HepG2 (cell line): ENCODE results near the gene RNF123. TPM values are rescaled to one million over a fixed set of nuclear protein-coding genes. Genes with fewer than 3 reads are reported as not detected.
A peak's percentile ranks its signal among the peaks of the same experiment; 100 is the strongest.

Experiments
- ATAC-seq: fragments of 200-7000 bp; cut with Tn5 transposase; 3 replicates; pipeline ENCODE4 v1.9.1; 2020; ENCODE audit warnings: mild to moderate bottlenecking, moderate library complexity
- BruUV-seq: library from RNA; stranded (reverse); fragments of 400-500 nt; replicated peaks from 2 replicates; lab custom pipeline; 2021; lab: Mats Ljungman, UMichigan
- CTCF ChIA-PET: fragments of 300-600 bp; formaldehyde crosslinking; extraction: SDS; loops from one replicate; lab custom pipeline; 2021; ENCODE audit warnings: low total read pairs, inconsistent platforms, low intra/inter-chr PET ratio; lab: Yijun Ruan, JAX
- POLR2A ChIA-PET: fragments of 350-600 bp; sonication (Branson Sonifier 250); formaldehyde crosslinking; loops from one replicate; lab custom pipeline; 2020; ENCODE audit warnings: antibody characterized with exemption, inconsistent platforms; lab: Yijun Ruan, JAX
- DNase-seq: peaks from one replicate; pipeline ENCODE4 v3.0.0-alpha.2; 2015; ENCODE audit warnings: low spot score
- FAIRE-seq: peaks from 3 replicates; lab custom pipeline; 2011; peaks lifted over from hg19 to GRCh38; lab: Jason Lieb, UNC
- H2AFZ ChIP-seq: one replicate; pipeline ENCODE4 v1.6.1; 2011; ENCODE audit warnings: low read length, inconsistent platforms
- H3K27ac ChIP-seq: fragments of 300-600 bp; 3 replicates; pipeline ENCODE4 v1.8.0; 2011; ENCODE audit warnings: mixed run types, mild to moderate bottlenecking, mixed read lengths, low read length, inconsistent platforms; ENCODE audit not compliant: insufficient read depth; ENCODE audit errors: extremely low read length
- H3K27me3 ChIP-seq, 2 experiments: fragments of 200-600 bp in 1 of 2; 2 replicates in 1 of 2; 3 replicates in 1 of 2; pipeline versions ENCODE4 v1.6.0 to v1.8.0; 2011; ENCODE audit warnings: low read length in 2 of 2, mild to moderate bottlenecking in 2 of 2, moderate library complexity in 2 of 2, inconsistent platforms in 1 of 2; ENCODE audit not compliant: insufficient read depth in 2 of 2, control insufficient read depth in 1 of 2
- H3K36me3 ChIP-seq, 2 experiments: fragments of 200-600 bp in 1 of 2; replicated peaks in 1 of 2; 2 replicates in 1 of 2; 3 replicates in 1 of 2; pipeline versions ENCODE4 v1.5.1 to v1.8.0; 2011; ENCODE audit warnings: low read length in 2 of 2, inconsistent platforms in 1 of 2; ENCODE audit not compliant: insufficient read depth in 2 of 2, control insufficient read depth in 1 of 2
- H3K4me1 ChIP-seq: 2 replicates; pipeline ENCODE4 v1.5.1; 2012; ENCODE audit warnings: low read length, inconsistent platforms; ENCODE audit not compliant: insufficient read depth
- H3K4me2 ChIP-seq: 2 replicates; pipeline ENCODE4 v1.6.0; 2011; ENCODE audit warnings: low read depth, low read length, inconsistent platforms
- H3K4me3 ChIP-seq, 3 experiments: fragments of 200-600 bp in 1 of 3; sonication (generic), shearing (Covaris generic) in 1 of 3; replicated peaks in 1 of 3; 2 replicates each; pipeline ENCODE4 v1.5.1; 2011 to 2016; ENCODE audit warnings: low read length in 3 of 3, inconsistent platforms in 2 of 3, low read depth in 2 of 3, mild to moderate bottlenecking in 2 of 3, control low read depth in 1 of 3, mixed read lengths in 1 of 3; ENCODE audit not compliant: insufficient read depth in 1 of 3
- H3K79me2 ChIP-seq: one replicate; pipeline ENCODE4 v1.6.1; 2011; ENCODE audit warnings: low read length, inconsistent platforms; ENCODE audit not compliant: insufficient read depth
- H3K9ac ChIP-seq: 2 replicates; pipeline ENCODE4 v1.6.0; 2011; ENCODE audit warnings: mild to moderate bottlenecking, low read depth, low read length, inconsistent platforms; ENCODE audit not compliant: insufficient read depth
- H3K9me3 ChIP-seq: 2 replicates; pipeline ENCODE4 v1.5.1; 2012; ENCODE audit warnings: mild to moderate bottlenecking, low read length
- H4K20me1 ChIP-seq: 2 replicates; pipeline ENCODE4 v1.6.0; 2011; ENCODE audit warnings: inconsistent platforms, mild to moderate bottlenecking, low read length, moderate library complexity; ENCODE audit not compliant: insufficient read depth
- ARID2 ChIP-seq: sonication (generic); formaldehyde crosslinking; IDR thresholded peaks from 2 replicates; pipeline ENCODE4 v1.8.1; 2022; ENCODE audit warnings: mild to moderate bottlenecking, missing genetic modification reagents, borderline replicate concordance
- POLR2A ChIP-seq, 2 experiments: IDR thresholded peaks; 2 replicates each; pipeline ENCODE4 v1.6.1; 2011; ENCODE audit warnings: low read depth in 2 of 2, low read length in 2 of 2, mild to moderate bottlenecking in 1 of 2, moderate library complexity in 1 of 2; ENCODE audit not compliant: insufficient read depth in 1 of 2
- WGBS: methylation state at CpG from one replicate; pipeline ENCODE4 v1.1.6; 2017; ENCODE audit warnings: low lambda C conversion rate; 5-methylcytosine and 5-hydroxymethylcytosine counted together
- in situ Hi-C: cut with HindIII; loops from 2 replicates; pipeline ENCODE4 v1.10.0; 2017; ENCODE audit warnings: low pct_unique_long_range_greater_than_20kb; ENCODE audit not compliant: extremely low pct_ligation_motif_present
- intact Hi-C: fragments of 100-400 bp; cut with micrococcal nuclease; formaldehyde crosslinking; loops from one replicate; pipeline ENCODE4 v1.10.0; 2022; ENCODE audit not compliant: unreplicated experiment
- polyA plus RNA-seq, 8 experiments: library from polyadenylated mRNA; depleted of rRNA in 3 of 8; stranded (reverse) in 7 of 8; unstranded in 1 of 8; fragments of >200 nt; fragmentation: Illumina TruSeq in 4 of 8; extraction: Trizol in 4 of 8; gene quantifications; 2 replicates each; pipeline versions ENCODE4 v1.2.1 to v1.2.3, GENCODE V29; 2011 to 2016; ENCODE audit warnings: low read depth in 4 of 8, missing spikeins in 1 of 8, mixed read lengths in 1 of 8; ENCODE audit not compliant: insufficient read depth in 1 of 8
- total RNA-seq, 5 experiments: library from RNA; depleted of rRNA; stranded (reverse); fragments of >200 nt; fragmentation: Illumina TruSeq; extraction: Trizol; gene quantifications; 2 replicates each; pipeline ENCODE4 v1.2.3, GENCODE V29; 2016; ENCODE audit warnings: low read depth in 1 of 5
- TF ChIP-seq, protein P1 (sequence below): sonication (generic); formaldehyde crosslinking; IDR thresholded peaks from 2 replicates; pipeline ENCODE4 v1.8.0; 2022; ENCODE audit warnings: mild to moderate bottlenecking, missing genetic modification reagents, moderate library complexity
- TF ChIP-seq, protein P2 (sequence below), 2 experiments: IDR thresholded peaks; 2 replicates each; pipeline ENCODE4 v1.6.1; 2011 to 2012; ENCODE audit warnings: low read length in 2 of 2, borderline replicate concordance in 1 of 2, low read depth in 1 of 2, mild to moderate bottlenecking in 1 of 2, moderate library complexity in 1 of 2

Gene RNF123
- total and polyA plus RNA-seq, 2 of the 13 experiments (the other 11 are each of a cell fraction or from before 2014, with no cell fraction given) = 29.9 to 82.2 TPM

- H3K4me1 ChIP-seq = no peaks in the 10 kb centered on the region
- FAIRE-seq (no peak), DNase-seq (no peak), ATAC-seq (no peak)
- no peak overlapping the region for H2AFZ ChIP-seq
- H3K79me2 ChIP-seq = no peaks in the 10 kb centered on the region
- BruUV-seq = no TSS peak
- peaks cover 38 to 73% of the 10 kb centered on the region in 2 experiments for H3K36me3 ChIP-seq
- in situ Hi-C loops = loop anchor here (5.0 kb wide), 2 partner anchors 137 to 207 kb away; no protein-coding TSS in a partner anchor
- no peaks in the 10 kb centered on the region for H4K20me1 ChIP-seq
- intact Hi-C loops = no loop called here
- no peaks in the 10 kb centered on the region for H3K27me3 ChIP-seq
- H3K4me2 ChIP-seq = no peak overlapping the region
- H3K9me3 ChIP-seq = no peaks in the 10 kb centered on the region
- ChIA-PET CTCF (no interaction called here), POLR2A (no interaction called here)
- no peak overlapping the region for H3K27ac ChIP-seq
- H3K4me3 ChIP-seq = no peak overlapping the region
- TF ChIP-seq POLR2A (IDR thresholded peaks at IDR 0.05; ENCODE audit: insufficient read depth in 1 of 2, low read depth in 2 of 2, low read length in 2 of 2) (peak in 1 of 2 experiments; percentile 33; a peak in 1 of 4 replicates), ARID2 (CRISPR knock-in tag) (no peak)
- TF ChIP-seq, protein P1, sequence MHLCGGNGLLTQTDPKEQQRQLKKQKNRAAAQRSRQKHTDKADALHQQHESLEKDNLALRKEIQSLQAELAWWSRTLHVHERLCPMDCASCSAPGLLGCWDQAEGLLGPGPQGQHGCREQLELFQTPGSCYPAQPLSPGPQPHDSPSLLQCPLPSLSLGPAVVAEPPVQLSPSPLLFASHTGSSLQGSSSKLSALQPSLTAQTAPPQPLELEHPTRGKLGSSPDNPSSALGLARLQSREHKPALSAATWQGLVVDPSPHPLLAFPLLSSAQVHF (CRISPR knock-in tag) = no peak
- TF ChIP-seq, protein P2, sequence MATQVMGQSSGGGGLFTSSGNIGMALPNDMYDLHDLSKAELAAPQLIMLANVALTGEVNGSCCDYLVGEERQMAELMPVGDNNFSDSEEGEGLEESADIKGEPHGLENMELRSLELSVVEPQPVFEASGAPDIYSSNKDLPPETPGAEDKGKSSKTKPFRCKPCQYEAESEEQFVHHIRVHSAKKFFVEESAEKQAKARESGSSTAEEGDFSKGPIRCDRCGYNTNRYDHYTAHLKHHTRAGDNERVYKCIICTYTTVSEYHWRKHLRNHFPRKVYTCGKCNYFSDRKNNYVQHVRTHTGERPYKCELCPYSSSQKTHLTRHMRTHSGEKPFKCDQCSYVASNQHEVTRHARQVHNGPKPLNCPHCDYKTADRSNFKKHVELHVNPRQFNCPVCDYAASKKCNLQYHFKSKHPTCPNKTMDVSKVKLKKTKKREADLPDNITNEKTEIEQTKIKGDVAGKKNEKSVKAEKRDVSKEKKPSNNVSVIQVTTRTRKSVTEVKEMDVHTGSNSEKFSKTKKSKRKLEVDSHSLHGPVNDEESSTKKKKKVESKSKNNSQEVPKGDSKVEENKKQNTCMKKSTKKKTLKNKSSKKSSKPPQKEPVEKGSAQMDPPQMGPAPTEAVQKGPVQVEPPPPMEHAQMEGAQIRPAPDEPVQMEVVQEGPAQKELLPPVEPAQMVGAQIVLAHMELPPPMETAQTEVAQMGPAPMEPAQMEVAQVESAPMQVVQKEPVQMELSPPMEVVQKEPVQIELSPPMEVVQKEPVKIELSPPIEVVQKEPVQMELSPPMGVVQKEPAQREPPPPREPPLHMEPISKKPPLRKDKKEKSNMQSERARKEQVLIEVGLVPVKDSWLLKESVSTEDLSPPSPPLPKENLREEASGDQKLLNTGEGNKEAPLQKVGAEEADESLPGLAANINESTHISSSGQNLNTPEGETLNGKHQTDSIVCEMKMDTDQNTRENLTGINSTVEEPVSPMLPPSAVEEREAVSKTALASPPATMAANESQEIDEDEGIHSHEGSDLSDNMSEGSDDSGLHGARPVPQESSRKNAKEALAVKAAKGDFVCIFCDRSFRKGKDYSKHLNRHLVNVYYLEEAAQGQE (IDR thresholded peaks at IDR 0.05; ENCODE audit: borderline replicate concordance in 1 of 2, low read depth in 1 of 2, low read length in 2 of 2) = no peak
- 95% methylated on average over 4 of the region's 8 CpGs for WGBS
- no peak overlapping the region for H3K9ac ChIP-seq
These were observed 10.7 kb downstream of the RNF123 start for GRCh38 chr3:49700014-49700413.
